Panc1 (cell line): ENCODE results near the gene SENP1.

Experiments used
- CTCF ChIP-seq: fragments of 450-650 bp; IDR thresholded peaks from 2 replicates; pipeline ENCODE4 v1.5.1; 2017; ENCODE audit warnings: mild to moderate bottlenecking
- POLR2AphosphoS5 ChIP-seq: IDR thresholded peaks from 2 replicates; pipeline ENCODE4 v1.6.1; 2012; ENCODE audit warnings: mild to moderate bottlenecking, low read depth, low read length, moderate library complexity
- REST ChIP-seq, 2 experiments: IDR thresholded peaks; 2 replicates each; pipeline ENCODE4 v1.6.1; 2011 to 2012; ENCODE audit warnings: low read depth in 2 of 2, control low read depth in 1 of 2, low read length in 1 of 2, mild to moderate bottlenecking in 1 of 2, moderate library complexity in 1 of 2; ENCODE audit not compliant: insufficient read depth in 1 of 2
- SIN3A ChIP-seq: IDR thresholded peaks from 2 replicates; pipeline ENCODE4 v1.6.1; 2012; ENCODE audit warnings: low read depth, mild to moderate bottlenecking, low read length, moderate library complexity, borderline replicate concordance; ENCODE audit not compliant: insufficient read depth
- TCF7L2 ChIP-seq: IDR thresholded peaks from 2 replicates; pipeline ENCODE4 v1.6.1; 2011; ENCODE audit warnings: mild to moderate bottlenecking, low read depth, low read length, inconsistent platforms

- no peak for TF ChIP-seq POLR2AphosphoS5
- no peak for TF ChIP-seq CTCF
- no peak for TF ChIP-seq TCF7L2
- TF ChIP-seq SIN3A, result no peak
- no peak for TF ChIP-seq REST (IDR thresholded peaks at IDR 0.05; ENCODE audit: insufficient read depth in 1 of 2, low read depth in 2 of 2, low read length in 1 of 2)
Observed at GRCh38 chr12:48032597-48032996, 73.3 kb downstream of the SENP1 start.
